ENCODE results near the gene AUTS2.

The AUTS2 gene

GRCh38 chr7:70756789-70757188, 1158.5 kb downstream of the AUTS2 start:
- TF ChIP-seq, protein P1, sequence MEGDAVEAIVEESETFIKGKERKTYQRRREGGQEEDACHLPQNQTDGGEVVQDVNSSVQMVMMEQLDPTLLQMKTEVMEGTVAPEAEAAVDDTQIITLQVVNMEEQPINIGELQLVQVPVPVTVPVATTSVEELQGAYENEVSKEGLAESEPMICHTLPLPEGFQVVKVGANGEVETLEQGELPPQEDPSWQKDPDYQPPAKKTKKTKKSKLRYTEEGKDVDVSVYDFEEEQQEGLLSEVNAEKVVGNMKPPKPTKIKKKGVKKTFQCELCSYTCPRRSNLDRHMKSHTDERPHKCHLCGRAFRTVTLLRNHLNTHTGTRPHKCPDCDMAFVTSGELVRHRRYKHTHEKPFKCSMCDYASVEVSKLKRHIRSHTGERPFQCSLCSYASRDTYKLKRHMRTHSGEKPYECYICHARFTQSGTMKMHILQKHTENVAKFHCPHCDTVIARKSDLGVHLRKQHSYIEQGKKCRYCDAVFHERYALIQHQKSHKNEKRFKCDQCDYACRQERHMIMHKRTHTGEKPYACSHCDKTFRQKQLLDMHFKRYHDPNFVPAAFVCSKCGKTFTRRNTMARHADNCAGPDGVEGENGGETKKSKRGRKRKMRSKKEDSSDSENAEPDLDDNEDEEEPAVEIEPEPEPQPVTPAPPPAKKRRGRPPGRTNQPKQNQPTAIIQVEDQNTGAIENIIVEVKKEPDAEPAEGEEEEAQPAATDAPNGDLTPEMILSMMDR (IDR thresholded peaks at IDR 0.05; ENCODE audit: low read depth, low read length), result no peak
- no peak overlapping the region for H3K4me3 ChIP-seq (ENCODE audit: low read depth, low read length)

DNA sequence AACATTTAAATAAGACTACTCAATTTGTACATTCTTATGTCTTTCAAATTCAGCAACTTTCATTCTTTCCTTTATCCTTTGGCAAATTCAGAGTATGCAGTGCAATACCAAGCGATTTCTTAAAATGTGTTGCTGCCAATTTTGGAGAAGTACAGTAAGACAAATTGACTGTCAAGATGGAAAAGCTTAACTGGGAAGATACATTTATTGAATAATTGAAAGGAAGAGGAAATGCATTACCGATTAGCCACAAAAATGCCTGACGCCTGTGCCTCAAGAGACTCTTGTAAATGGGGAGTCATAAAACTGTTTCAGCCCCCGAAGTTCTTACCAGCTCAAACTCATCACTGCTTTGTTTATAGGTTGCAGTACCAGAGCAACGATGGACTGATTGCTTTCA, 1160.4 kb downstream of the AUTS2 start:
- no peak overlapping the region for H3K4me3 ChIP-seq (ENCODE audit: low read depth, low read length)
- TF ChIP-seq, protein P1 (IDR thresholded peaks at IDR 0.05; ENCODE audit: low read depth, low read length), result no peak

DNA sequence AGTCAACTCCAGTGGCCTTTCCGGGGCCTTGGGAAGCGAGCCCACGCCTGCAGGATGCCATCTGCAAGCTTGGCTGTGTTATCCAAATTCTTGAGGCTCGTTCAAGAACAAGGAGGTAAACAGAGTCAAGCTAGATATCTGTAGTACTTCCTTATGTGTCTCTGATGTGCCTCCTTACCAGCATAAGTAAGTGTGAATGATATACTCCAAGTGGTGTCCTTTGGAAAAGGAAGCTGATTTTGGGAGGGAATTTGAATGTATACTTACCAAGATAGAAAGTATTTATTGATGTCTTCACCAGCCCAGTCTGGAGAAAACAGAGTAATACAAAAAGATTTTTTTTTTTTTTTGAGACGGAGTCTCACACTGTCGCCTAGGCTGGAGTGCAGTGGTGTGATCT, 1161.4 kb downstream of the AUTS2 start:
- TF ChIP-seq, protein P1 (IDR thresholded peaks at IDR 0.05; ENCODE audit: low read depth, low read length), result no peak
- H3K4me3 ChIP-seq (ENCODE audit: low read depth, low read length), result no peak overlapping the region

DNA sequence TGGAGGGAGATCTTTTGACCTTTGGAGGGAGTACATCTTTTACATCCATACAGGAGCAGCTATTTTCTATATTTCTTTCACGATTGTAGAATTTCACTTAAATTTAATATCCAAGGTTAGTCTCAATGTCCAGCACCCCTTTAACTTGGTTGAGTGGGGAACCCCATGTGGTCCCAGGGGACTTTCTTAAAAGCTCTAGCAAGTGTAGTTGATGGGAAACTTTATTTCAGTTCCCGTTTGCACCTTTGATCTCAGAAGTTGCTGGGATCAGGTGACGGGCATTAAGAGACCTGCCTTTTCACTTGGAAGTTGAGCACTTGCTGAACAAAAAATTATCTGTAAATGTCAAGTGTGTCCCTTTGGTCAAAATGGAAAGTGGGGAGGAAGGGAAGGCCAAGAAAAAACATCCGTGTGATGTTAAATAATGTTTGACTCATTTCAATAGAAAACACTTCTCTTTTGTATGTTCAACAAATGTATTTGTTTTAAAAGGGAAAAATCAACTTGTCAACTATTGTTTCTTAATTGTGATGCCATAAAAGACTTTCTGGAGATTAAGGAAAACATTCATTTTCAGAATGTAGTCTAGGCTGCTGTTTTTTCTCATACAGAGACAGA, 1163.5 kb downstream of the AUTS2 start:
- no peak overlapping the region for H3K4me3 ChIP-seq (ENCODE audit: low read depth, low read length)
- TF ChIP-seq, protein P1 (IDR thresholded peaks at IDR 0.05; ENCODE audit: low read depth, low read length), result no peak

- TF ChIP-seq, protein P1 (IDR thresholded peaks at IDR 0.05; ENCODE audit: low read depth, low read length), result no peak
- H3K4me3 ChIP-seq (ENCODE audit: low read depth, low read length), result no peak overlapping the region
Measured at GRCh38 chr7:70762696-70763095, 1164.4 kb downstream of the AUTS2 start.

GRCh38 chr7:70763961-70764691, 1165.9 kb downstream of the AUTS2 start:
- no peak overlapping the region for H3K4me3 ChIP-seq (ENCODE audit: low read depth, low read length)
- TF ChIP-seq, protein P1 (IDR thresholded peaks at IDR 0.05; ENCODE audit: low read depth, low read length), result no peak

DNA sequence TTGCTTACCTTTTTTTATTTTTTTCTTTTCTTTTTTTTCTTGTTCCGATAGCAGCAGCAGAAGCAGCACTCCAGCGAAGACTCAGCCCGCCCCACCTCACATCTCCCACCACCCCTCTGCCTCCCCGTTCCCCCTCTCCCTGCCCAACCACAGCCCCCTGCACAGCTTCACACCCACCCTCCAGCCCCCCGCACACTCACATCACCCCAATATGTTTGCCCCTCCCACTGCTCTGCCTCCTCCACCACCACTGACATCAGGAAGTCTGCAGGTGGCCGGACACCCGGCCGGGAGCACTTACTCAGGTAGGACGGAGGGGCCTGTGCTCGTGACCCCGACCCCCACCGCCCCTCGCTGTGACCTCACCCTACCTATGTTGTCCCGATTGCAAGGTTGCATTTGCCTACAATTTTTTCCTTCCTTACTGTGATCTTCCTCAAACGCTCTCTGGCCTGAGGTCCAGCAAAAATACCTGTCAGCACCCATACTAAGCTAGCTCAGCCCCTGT, 1166.5 kb downstream of the AUTS2 start:
- no peak overlapping the region for H3K4me3 ChIP-seq (ENCODE audit: low read depth, low read length)
- TF ChIP-seq, protein P1 (IDR thresholded peaks at IDR 0.05; ENCODE audit: low read depth, low read length), result no peak
